Measurements from ENCODE around the gene RANBP10. TPM values are rescaled to one million over a fixed set of nuclear protein-coding genes. Genes with fewer than 3 reads are reported as not detected.
"Not testable (repeated sequence)": the region's sequence is repeated elsewhere in the genome, so short reads cannot be mapped to it uniquely, and the experiment has no call there.

The RANBP10 gene
- polyA plus RNA-seq, 6 donors from 2014 or later, result 5.2 to 23.0 (median 11.7) TPM

DNA sequence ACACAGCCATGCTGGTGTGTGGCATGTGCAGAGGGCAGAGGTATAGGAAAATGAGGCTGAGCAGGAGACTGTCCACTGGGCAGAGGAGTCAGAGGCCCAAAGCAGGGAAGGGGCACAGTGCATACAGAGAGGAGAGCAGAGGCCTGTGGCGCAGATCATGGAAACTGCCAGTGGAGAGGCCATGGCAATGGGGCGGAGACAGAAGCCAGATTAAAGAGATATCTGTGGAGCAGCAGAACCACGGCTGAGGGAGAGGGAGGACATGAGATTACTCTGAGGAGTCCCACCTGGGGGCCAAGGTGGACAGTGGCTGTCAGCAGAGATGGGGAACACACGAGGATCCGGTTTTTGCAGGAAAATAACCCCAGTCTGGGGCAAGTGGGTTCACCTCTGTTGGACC lies 43.3 kb downstream of the RANBP10 start:
- no peak for DNase-seq
- no peaks in the 10 kb centered on the region for H3K9me3 Mint-ChIP-seq
- H3K36me3 Mint-ChIP-seq, result peaks cover 10 to 25% of the 10 kb centered on the region in 2 donors
- H3K4me3 Mint-ChIP-seq, result no peak overlapping the region
- ATAC-seq (ENCODE audit: low read depth in 2 of 2), result no peak
- H3K27ac Mint-ChIP-seq, result peak overlapping the region in 1 of 6 donors; percentile 37
- H3K4me1 Mint-ChIP-seq, result peaks cover 32 to 39% (median 34%) of the 10 kb centered on the region in 3 donors
- H3K27me3 Mint-ChIP-seq, result no peaks in the 10 kb centered on the region

DNA sequence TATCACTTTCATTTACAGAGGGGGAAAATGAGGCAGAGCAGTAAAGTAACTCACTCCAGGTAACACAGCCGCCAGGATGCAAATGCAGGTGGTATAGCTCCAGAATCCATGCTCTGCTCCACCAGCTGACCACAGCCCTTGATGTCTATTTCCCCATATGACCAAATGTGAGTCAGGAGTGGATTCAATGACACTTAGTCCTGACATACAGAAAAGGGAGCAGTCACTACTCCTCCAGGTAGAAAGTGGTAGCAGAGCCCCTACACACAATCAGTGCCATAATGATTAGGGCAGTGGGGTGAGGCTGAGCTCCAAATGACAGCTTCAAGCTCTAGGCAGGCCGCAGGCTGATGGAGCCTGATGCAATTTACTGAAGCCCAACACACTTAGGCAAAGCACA lies 44.0 kb downstream of the RANBP10 start:
- Mint-ChIP-seq H3K27ac (peak overlapping the region in 3 of 6 donors; percentile 37 to 79 (median 69)), H3K36me3 (peaks cover 10 to 25% of the 10 kb centered on the region in 2 donors), H3K4me1 (peaks cover 32 to 43% (median 34%) of the 10 kb centered on the region in 3 donors), H3K27me3 (no peaks in the 10 kb centered on the region), H3K4me3 (no peak overlapping the region), H3K9me3 (no peaks in the 10 kb centered on the region)
- DNase-seq (no peak), ATAC-seq (ENCODE audit: low read depth in 2 of 2) (no peak)

DNA sequence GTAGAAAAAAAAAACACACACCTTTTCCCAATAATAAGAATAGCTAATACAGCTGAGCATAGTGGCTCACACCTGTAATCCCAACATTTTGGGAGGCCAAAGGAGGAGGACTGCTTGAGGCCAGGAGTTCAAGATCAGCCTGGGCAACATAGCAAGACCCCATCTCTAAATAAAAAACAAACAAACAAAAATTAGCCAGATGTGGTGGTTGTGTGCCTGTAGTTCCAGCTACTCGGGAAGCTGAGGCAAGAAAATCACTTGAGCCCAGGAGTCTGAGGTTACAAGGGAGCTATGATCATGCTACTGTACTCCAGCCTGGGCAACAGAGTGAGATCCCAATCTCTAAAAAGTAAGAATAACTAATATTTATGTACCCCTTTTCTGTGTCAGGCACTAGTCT lies 44.4 kb downstream of the RANBP10 start:
- H3K27me3 Mint-ChIP-seq, result no peaks in the 10 kb centered on the region

DNA sequence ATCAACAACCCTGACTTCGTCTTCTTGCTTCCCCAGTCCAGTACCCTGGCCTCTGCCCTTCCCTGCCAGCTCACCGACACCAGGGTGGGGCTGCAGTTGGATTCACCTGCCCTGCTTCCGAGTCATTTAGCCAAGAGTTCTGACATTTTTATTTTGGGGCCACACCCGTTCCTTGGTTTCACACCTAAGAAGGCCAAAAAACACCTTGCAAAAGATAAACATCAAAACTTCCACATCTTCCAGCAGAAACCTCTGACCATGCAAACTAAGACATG lies 45.5 kb downstream of the RANBP10 start:
- Mint-ChIP-seq H3K36me3 (peaks cover 2 to 16% of the 10 kb centered on the region in 2 donors), H3K9me3 (no peaks in the 10 kb centered on the region), H3K27me3 (no peaks in the 10 kb centered on the region), H3K4me1 (peaks cover 29 to 46% (median 34%) of the 10 kb centered on the region in 3 donors), H3K4me3 (peak overlapping the region in 1 of 8 donors; percentile 44), H3K27ac (peak overlapping the region; percentile 61 to 97 (median 90))
- no peak for DNase-seq
- ATAC-seq (ENCODE audit: low read depth in 2 of 2), result no peak

More for the DNA sequence above, 44.4 kb downstream of the RANBP10 start:
- no peaks in the 10 kb centered on the region for H3K9me3 Mint-ChIP-seq
- ATAC-seq (ENCODE audit: low read depth in 2 of 2), result no peak
- DNase-seq, result no peak
- peaks cover 32 to 45% (median 34%) of the 10 kb centered on the region in 3 donors for H3K4me1 Mint-ChIP-seq
- H3K27ac Mint-ChIP-seq, result no peak overlapping the region
- peaks cover 10 to 25% of the 10 kb centered on the region in 2 donors for H3K36me3 Mint-ChIP-seq
- no peak overlapping the region for H3K4me3 Mint-ChIP-seq

DNA sequence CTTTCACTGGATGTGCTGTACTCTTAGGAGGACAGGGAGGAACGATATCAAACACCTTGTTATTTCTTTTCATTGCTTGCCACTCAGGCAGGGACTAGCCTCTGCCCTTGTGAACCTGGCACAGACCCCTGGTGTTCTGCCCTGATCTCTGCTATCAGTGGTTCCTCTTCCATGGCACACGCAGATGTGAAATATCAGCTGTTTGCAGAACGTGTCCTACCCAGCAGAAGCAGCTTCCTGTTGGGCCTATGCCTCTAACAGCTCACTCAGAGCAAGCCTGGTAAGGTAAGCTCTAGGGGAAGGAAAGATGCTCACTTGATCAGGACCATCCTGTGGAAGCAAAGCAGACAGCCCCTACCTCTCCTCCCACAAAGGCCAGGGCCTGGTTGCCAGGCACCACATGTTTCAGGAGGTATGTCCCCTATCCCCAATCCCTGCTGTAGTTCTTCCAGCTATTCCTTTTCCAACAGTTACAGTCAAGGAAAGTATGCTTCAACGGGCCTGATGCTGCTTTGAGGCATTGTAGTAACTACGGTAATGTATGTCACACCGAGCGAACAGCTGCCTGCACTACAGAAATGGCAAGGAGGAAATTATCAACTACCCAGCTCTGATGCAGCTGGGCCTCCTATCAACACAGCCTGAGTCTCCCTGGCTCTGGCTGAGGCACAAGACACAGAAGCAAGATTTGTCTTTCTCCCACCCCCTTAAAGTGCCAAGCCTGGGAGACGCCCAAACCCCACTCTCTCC lies 46.0 kb downstream of the RANBP10 start:
- H3K4me1 Mint-ChIP-seq, result peaks cover 32 to 50% (median 36%) of the 10 kb centered on the region in 3 donors
- H3K4me3 Mint-ChIP-seq, result peak overlapping the region in 2 of 8 donors; percentile 44 to 74
- H3K9me3 Mint-ChIP-seq, result no peaks in the 10 kb centered on the region
- no peaks in the 10 kb centered on the region for H3K27me3 Mint-ChIP-seq
- peak overlapping the region; percentile 61 to 97 (median 90) for H3K27ac Mint-ChIP-seq
- peaks cover 0 to 16% of the 10 kb centered on the region in 2 donors for H3K36me3 Mint-ChIP-seq
- peak; percentile 79 to 86 for ATAC-seq (ENCODE audit: low read depth in 2 of 2)
- no peak for DNase-seq

DNA sequence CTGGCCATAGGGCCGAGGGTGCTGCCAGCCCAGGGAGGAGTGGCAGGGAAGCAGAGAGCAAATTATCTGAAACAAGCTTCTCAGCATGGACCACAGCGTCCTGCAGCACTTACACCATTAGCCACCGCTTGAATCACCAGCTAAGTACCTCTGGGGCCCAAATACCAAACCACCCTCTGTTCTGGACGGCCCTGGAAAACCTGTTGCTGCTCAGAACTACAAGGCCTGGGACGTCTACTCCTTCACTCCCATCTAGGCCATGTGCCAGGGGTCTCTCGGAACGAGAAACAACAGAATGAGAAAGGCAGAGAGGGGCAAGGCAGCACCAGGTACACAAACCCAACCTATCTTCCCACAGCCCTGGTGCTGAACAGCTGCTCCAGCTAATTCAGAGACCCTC lies 47.4 kb downstream of the RANBP10 start:
- Mint-ChIP-seq H3K27ac (peak overlapping the region in 5 of 6 donors; percentile 26 to 92 (median 74)), H3K4me1 (peaks cover 32 to 50% (median 36%) of the 10 kb centered on the region in 3 donors), H3K4me3 (no peak overlapping the region), H3K9me3 (no peaks in the 10 kb centered on the region), H3K27me3 (no peaks in the 10 kb centered on the region), H3K36me3 (peaks cover 0 to 16% of the 10 kb centered on the region in 2 donors)
- DNase-seq (no peak), ATAC-seq (ENCODE audit: low read depth in 2 of 2) (no peak)

DNA sequence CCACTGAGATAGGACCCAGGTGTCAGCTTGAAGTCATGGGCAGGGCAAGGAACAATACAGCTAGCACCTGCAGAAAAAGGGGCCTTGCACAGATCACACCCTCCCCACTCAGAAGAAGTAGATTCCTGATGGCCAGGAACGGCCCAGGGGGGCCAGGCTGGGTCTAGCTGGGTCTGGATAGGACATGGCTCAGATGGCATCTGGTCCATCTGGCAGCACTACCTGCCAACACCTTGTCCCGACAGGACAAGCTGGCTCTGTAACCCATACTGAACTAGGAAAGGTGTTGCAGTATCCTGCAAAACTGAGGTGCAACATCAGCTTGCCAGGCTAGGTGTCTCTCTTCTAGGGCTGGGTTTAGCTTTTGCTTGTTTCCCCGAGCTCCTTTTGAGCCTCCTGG lies 48.4 kb downstream of the RANBP10 start:
- Mint-ChIP-seq H3K4me1 (peaks cover 35 to 54% (median 35%) of the 10 kb centered on the region in 3 donors), H3K27ac (peak overlapping the region in 2 of 6 donors; percentile 34 to 70), H3K27me3 (no peaks in the 10 kb centered on the region), H3K4me3 (no peak overlapping the region), H3K9me3 (no peaks in the 10 kb centered on the region), H3K36me3 (peaks cover 0 to 21% of the 10 kb centered on the region in 2 donors)
- DNase-seq (no peak), ATAC-seq (ENCODE audit: low read depth in 2 of 2) (no peak)

DNA sequence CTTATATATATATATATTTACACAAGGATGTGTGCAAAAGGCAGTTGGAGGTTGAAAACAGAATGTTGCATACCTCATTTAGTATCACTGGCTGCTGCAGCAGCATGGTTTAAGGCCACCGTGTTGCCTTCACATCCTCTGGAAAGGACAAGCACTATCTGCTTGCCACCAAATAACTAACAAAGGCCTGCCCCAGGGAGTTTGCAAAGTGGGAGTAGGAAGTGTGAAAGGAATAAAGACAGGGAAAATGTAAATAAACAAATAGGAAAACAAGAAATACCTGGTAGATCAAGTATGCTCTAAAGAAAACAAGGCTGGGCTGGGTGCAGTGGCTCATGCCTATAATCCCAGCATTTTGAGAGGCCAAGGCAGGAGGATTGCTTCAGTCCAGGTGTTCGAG lies 53.7 kb downstream of the RANBP10 start:
- Mint-ChIP-seq H3K27ac (peak overlapping the region in 3 of 6 donors; percentile 50 to 88 (median 76)), H3K4me3 (no peak overlapping the region)
- DNase-seq, result no peak

DNA sequence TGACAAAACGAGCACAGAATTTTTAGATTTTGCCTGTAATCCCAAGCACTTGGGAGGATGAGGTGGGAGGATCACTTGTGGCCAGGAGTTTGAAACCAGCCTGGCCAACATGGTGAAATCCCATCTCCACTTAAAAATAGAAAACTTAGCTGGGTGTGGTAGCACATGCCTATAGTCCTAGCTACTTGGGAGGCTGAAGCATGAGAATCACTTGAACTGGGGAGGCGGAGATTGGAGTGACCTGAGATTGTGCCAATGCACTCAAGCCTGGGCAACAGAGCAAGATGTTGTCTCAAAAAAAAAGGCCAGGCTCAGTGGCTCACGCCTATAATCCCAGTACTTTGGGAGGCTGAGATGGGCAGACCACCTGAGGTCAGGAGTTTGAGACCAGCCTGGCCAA lies 55.0 kb downstream of the RANBP10 start:
- Mint-ChIP-seq H3K27ac (peak overlapping the region in 1 of 6 donors; percentile 57), H3K4me1 (peaks cover 29 to 39% (median 29%) of the 10 kb centered on the region in 3 donors)
- not testable (repeated sequence) for H3K9me3 Mint-ChIP-seq; H3K36me3 Mint-ChIP-seq; H3K27me3 Mint-ChIP-seq; DNase-seq; H3K4me3 Mint-ChIP-seq; ATAC-seq (ENCODE audit: low read depth in 2 of 2)

More for the DNA sequence above, 53.7 kb downstream of the RANBP10 start:
- no peak for ATAC-seq (ENCODE audit: low read depth in 2 of 2)
- peaks cover 29 to 46% (median 29%) of the 10 kb centered on the region in 3 donors for H3K4me1 Mint-ChIP-seq
- H3K36me3 Mint-ChIP-seq, result peaks cover 0 to 8% of the 10 kb centered on the region in 2 donors
- H3K9me3 Mint-ChIP-seq, result no peaks in the 10 kb centered on the region
- H3K27me3 Mint-ChIP-seq, result no peaks in the 10 kb centered on the region

DNA sequence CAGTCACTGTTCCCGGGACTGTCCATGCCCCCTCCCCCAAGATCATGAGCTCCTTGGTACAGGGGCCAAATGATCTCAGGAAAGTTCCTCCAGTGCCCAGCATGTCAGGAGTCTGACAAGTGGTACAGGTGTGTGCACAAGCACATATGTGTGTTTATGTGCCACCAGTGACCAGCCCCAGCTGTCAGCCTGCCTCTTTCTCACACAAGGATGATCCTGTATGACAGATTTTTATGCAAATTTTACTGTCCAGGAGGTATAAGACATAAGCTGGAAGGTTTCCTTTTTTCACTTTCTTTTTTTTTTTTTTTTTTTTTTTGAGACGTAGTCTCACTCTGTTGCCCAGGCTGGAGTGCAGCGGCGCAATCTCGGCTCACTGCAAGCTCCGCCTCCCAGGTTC lies 55.9 kb downstream of the RANBP10 start:
- H3K36me3 Mint-ChIP-seq, result peaks cover 0 to 8% of the 10 kb centered on the region in 2 donors
- H3K27me3 Mint-ChIP-seq, result no peaks in the 10 kb centered on the region
- H3K4me3 Mint-ChIP-seq, result peak overlapping the region in 4 of 8 donors; percentile 29 to 61 (median 60)
- ATAC-seq (ENCODE audit: low read depth in 2 of 2) (peak; percentile 72 to 84), DNase-seq (no peak)
- no peaks in the 10 kb centered on the region for H3K9me3 Mint-ChIP-seq
- peaks cover 25 to 31% (median 26%) of the 10 kb centered on the region in 3 donors for H3K4me1 Mint-ChIP-seq
- H3K27ac Mint-ChIP-seq, result peak overlapping the region; percentile 73 to 96 (median 80)

DNA sequence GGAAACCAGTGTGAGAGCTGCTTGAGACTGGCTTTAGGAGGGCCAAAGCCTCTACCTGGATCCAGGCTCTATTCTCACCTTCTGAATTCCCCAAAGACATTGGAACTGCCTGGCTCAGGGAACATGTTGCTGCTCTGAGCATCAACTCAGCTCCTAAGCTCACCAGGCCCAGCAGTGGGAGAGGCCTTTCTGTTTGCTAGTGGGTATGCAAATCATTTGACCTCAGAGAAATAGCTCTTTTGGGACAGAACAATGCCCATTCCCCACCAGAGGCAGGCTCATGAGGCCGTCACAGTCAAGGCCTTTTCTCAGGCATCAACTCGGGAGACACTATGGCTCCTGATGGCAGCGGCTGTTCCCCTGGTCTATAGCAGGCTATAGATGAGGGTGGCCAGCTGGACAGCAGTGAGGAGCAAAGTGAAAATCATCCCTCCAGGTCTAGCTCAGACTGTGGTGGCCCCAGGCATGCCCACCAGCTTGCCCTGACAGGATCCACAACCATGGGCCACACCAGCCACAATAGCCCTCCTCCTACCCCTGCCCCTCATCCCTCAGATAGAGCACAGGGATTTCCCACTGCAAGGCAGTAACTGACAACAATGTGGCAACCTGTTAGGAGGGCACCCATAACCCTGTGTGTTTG lies 56.8 kb downstream of the RANBP10 start:
- ATAC-seq (ENCODE audit: low read depth in 2 of 2), result no peak
- H3K27ac Mint-ChIP-seq, result peak overlapping the region in 2 of 6 donors; percentile 54 to 83
- no peaks in the 10 kb centered on the region for H3K27me3 Mint-ChIP-seq
- DNase-seq, result no peak
- no peaks in the 10 kb centered on the region for H3K9me3 Mint-ChIP-seq
- H3K4me3 Mint-ChIP-seq, result peak overlapping the region in 2 of 8 donors; percentile 50 to 54
- H3K36me3 Mint-ChIP-seq, result peaks cover 0 to 8% of the 10 kb centered on the region in 2 donors
- H3K4me1 Mint-ChIP-seq, result peaks cover 25 to 31% (median 26%) of the 10 kb centered on the region in 3 donors

DNA sequence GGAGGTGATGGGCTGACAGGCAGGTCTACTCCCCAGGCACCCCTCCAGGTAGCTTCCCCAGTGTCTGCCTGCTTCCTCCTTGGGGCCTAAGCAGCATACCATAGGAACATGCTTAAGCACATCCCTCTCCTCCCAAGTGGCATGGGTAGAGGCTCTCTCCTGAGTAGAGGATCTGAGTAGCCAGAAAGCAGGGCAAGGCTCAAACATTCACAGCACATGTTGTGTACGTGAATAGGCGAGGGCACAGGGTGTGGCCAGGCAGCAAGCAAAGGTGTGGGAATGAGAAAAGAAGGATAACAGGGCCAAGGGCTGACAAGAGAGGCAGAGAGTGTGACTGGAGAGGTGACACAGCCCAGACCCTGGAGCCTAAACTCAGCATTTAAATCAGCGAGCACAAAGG lies 57.5 kb downstream of the RANBP10 start:
- H3K36me3 Mint-ChIP-seq, result peaks cover 0 to 9% of the 10 kb centered on the region in 2 donors
- H3K4me1 Mint-ChIP-seq, result peaks cover 25 to 30% (median 26%) of the 10 kb centered on the region in 3 donors
- DNase-seq (no peak), ATAC-seq (ENCODE audit: low read depth in 2 of 2) (no peak)
- H3K9me3 Mint-ChIP-seq, result no peaks in the 10 kb centered on the region
- peak overlapping the region in 1 of 6 donors; percentile 22 for H3K27ac Mint-ChIP-seq
- peak overlapping the region in 1 of 8 donors; percentile 12 for H3K4me3 Mint-ChIP-seq
- H3K27me3 Mint-ChIP-seq, result no peaks in the 10 kb centered on the region

DNA sequence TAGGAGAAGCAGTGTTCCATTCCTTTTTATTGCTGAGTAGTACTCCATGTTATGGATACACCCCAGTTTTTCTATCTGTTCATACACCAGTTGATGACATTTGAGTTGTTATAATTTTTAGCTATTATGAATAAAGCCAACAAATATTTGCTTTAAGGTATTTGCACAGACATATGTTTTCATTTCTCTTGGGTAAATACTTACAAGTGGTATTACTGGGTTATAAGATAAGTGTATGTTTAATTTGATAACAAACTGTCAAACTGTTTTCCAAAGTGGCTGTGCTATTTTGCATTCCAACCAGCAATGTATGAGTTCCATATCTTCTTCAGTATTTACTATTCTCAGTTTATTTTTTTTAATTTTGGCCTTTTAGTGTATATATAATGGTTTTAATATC lies 59.5 kb downstream of the RANBP10 start:
- H3K36me3 Mint-ChIP-seq, result peaks cover 4 to 19% of the 10 kb centered on the region in 2 donors
- no peaks in the 10 kb centered on the region for H3K27me3 Mint-ChIP-seq
- ATAC-seq (ENCODE audit: low read depth in 2 of 2) (no peak), DNase-seq (no peak)
- no peaks in the 10 kb centered on the region for H3K9me3 Mint-ChIP-seq
- H3K4me1 Mint-ChIP-seq, result peaks cover 21 to 25% (median 25%) of the 10 kb centered on the region in 3 donors
- no peak overlapping the region for H3K4me3 Mint-ChIP-seq
- no peak overlapping the region for H3K27ac Mint-ChIP-seq

DNA sequence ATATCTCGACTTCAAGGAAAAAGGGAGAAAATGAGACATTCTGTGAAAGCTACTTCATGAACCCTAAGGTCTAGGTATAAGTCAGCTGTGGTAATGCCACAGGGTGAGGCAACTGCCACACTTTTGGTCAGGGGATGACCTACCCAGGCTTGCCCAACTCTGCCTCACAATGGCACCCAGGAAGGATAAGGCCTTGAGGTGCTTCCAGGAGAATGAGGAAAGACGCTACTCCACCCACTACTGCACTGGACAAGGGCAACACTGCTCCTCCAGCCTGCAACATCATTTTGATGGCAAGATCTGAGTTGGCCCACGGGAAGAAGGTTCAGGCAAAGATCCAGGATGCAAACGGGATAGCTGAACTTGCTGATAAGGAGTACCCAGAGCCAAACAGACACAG lies 65.2 kb downstream of the RANBP10 start:
- no peak overlapping the region for H3K4me3 Mint-ChIP-seq
- peaks cover 12 to 29% of the 10 kb centered on the region in 2 donors for H3K36me3 Mint-ChIP-seq
- peaks cover 0 to 9% (median 3%) of the 10 kb centered on the region in 3 donors for H3K4me1 Mint-ChIP-seq
- no peaks in the 10 kb centered on the region for H3K9me3 Mint-ChIP-seq
- H3K27ac Mint-ChIP-seq, result peak overlapping the region in 2 of 6 donors; percentile 29 to 76
- DNase-seq (no peak), ATAC-seq (ENCODE audit: low read depth in 2 of 2) (no peak)
- no peaks in the 10 kb centered on the region for H3K27me3 Mint-ChIP-seq

Data from naive B cell (primary cell).